Uterus (tissue), 2 donors: Measurements from ENCODE around the gene AGPAT1.

Experiments used
- CTCF ChIP-seq, 4 experiments: fragments of 200-600 bp in 2 of 4; fragments of 450-650 bp in 2 of 4; sonication (generic) in 2 of 4; IDR thresholded peaks; one replicate each; pipeline ENCODE4 v1.5.1; 2016 to 2019; ENCODE audit warnings: antibody characterized with exemption in 4 of 4, mild to moderate bottlenecking in 2 of 4, moderate library complexity in 1 of 4
- POLR2A ChIP-seq, 2 donors: fragments of 450-650 bp; IDR thresholded peaks; one replicate each; pipeline ENCODE4 v1.6.1; 2016; ENCODE audit warnings: antibody characterized with exemption in 2 of 2, mild to moderate bottlenecking in 1 of 2, moderate library complexity in 1 of 2

- TF ChIP-seq CTCF (IDR thresholded peaks at IDR 0.05) (no peak), POLR2A (IDR thresholded peaks at IDR 0.05) (no peak)
Observed at GRCh38 chr6:32164295-32164694, 11.6 kb downstream of the AGPAT1 start, which contains the start of gene EGFL8.
